Measurements from ENCODE around the gene YTHDC1. TPM values are rescaled to one million over a fixed set of nuclear protein-coding genes. Genes with fewer than 3 reads are reported as not detected.

YTHDC1 gene
- total RNA-seq, 4 donors from 2014 or later: 67.9 to 497 (median 78.3) TPM

GRCh38 chr4:68342134-68342533 is 7.8 kb downstream of the YTHDC1 start:
- H3K4me1 ChIP-seq: peaks cover 7 to 99% (median 7%) of the 10 kb centered on the region in 3 donors
- H3K4me3 ChIP-seq: no peak overlapping the region
- no peak for TF ChIP-seq CTCF (IDR thresholded peaks at IDR 0.05)
- no peak for TF ChIP-seq POLR2AphosphoS5 (IDR thresholded peaks at IDR 0.05)
- no peak for TF ChIP-seq EP300 (IDR thresholded peaks at IDR 0.05)
- TF ChIP-seq POLR2A (IDR thresholded peaks at IDR 0.05): no peak
- no peak overlapping the region for H3K27ac ChIP-seq
- ATAC-seq: peak; percentile 46
- H3K27me3 ChIP-seq: no peaks in the 10 kb centered on the region
- H3K36me3 ChIP-seq: peaks cover 0 to 6% of the 10 kb centered on the region in 2 donors
- 19 to 23% methylated on average over 5 of the region's 5 CpGs for WGBS, 2 donors (ENCODE audit: low coverage in 1 of 2)
- no peaks in the 10 kb centered on the region for H3K9me3 ChIP-seq

DNA sequence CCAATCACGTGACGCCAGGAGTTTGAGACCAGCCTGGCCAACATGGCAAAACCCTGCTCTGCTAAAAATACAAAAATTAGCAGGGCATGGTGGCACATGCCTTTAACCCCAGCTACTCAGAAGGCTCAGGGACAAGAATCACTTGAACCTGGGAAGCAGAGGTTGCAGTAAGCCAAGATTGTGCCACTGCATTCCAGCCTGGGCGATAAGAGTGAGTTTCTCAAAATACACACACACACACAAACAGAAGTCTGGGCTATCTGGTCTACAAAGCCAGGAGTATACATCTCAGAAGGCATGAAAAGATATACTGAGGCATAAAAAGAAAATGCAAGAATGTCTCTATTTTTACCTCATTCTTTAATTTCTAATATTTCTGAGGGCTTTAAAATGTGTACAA is 11.3 kb downstream of the YTHDC1 start:
- TF ChIP-seq POLR2AphosphoS5 (IDR thresholded peaks at IDR 0.05) (no peak), EP300 (IDR thresholded peaks at IDR 0.05) (no peak), POLR2A (IDR thresholded peaks at IDR 0.05) (no peak), CTCF (IDR thresholded peaks at IDR 0.05) (no peak)
- no peak overlapping the region for H3K4me3 ChIP-seq
- no peaks in the 10 kb centered on the region for H3K27me3 ChIP-seq
- WGBS, 2 donors (ENCODE audit: low coverage in 1 of 2): 40 to 74% methylated on average over 1 to 3 of the region's 3 CpGs
- no peaks in the 10 kb centered on the region for H3K9me3 ChIP-seq
- no peak overlapping the region for H3K27ac ChIP-seq
- H3K36me3 ChIP-seq: peaks cover 6 to 36% of the 10 kb centered on the region in 2 donors
- no peak for ATAC-seq
- H3K4me1 ChIP-seq: peaks cover 3 to 75% (median 7%) of the 10 kb centered on the region in 3 donors

GRCh38 chr4:68337522-68337921 is 12.4 kb downstream of the YTHDC1 start:
- H3K9me3 ChIP-seq: no peaks in the 10 kb centered on the region
- TF ChIP-seq POLR2AphosphoS5 (IDR thresholded peaks at IDR 0.05) (no peak), CTCF (IDR thresholded peaks at IDR 0.05) (no peak), POLR2A (IDR thresholded peaks at IDR 0.05) (no peak), EP300 (IDR thresholded peaks at IDR 0.05) (no peak)
- WGBS, 2 donors (ENCODE audit: low coverage in 1 of 2): 86% methylated on average over 7 of the region's 7 CpGs

GRCh38 chr4:68337004-68337403 is 12.9 kb downstream of the YTHDC1 start:
- no peak for ATAC-seq
- Histone ChIP-seq H3K36me3 (peaks cover 6 to 48% of the 10 kb centered on the region in 2 donors), H3K4me3 (no peak overlapping the region), H3K9me3 (no peaks in the 10 kb centered on the region), H3K27ac (no peak overlapping the region), H3K27me3 (no peaks in the 10 kb centered on the region), H3K4me1 (peaks cover 3 to 60% (median 4%) of the 10 kb centered on the region in 3 donors)
- TF ChIP-seq POLR2AphosphoS5 (IDR thresholded peaks at IDR 0.05) (no peak), EP300 (IDR thresholded peaks at IDR 0.05) (no peak), POLR2A (IDR thresholded peaks at IDR 0.05) (no peak), CTCF (IDR thresholded peaks at IDR 0.05) (no peak)
- 75 to 87% methylated on average over 1 of the region's 1 CpG for WGBS, 2 donors (ENCODE audit: low coverage in 1 of 2)

More at GRCh38 chr4:68337522-68337921, 12.4 kb downstream of the YTHDC1 start:
- no peak overlapping the region for H3K27ac ChIP-seq
- H3K4me3 ChIP-seq: no peak overlapping the region
- peaks cover 3 to 65% (median 4%) of the 10 kb centered on the region in 3 donors for H3K4me1 ChIP-seq
- H3K36me3 ChIP-seq: peaks cover 6 to 42% of the 10 kb centered on the region in 2 donors
- no peak for ATAC-seq
- no peaks in the 10 kb centered on the region for H3K27me3 ChIP-seq

DNA sequence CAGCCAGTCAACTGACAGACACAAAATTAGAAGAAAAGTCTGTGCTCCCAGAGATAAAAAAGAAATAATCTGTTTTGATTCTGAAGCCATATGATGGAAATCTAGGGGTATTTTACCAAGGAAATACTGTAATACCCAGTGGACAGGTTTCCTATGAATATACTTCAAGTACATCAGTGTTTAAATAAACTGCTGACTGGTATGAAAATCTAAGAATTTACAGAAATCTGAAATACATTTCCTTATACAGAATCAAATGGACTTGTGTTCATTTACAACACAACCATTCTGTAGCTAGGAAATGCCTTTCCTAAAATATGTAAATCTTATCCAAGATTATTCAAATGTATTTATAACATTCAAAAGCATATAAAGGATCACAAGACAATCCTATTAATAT is 13.4 kb downstream of the YTHDC1 start:
- no peak for TF ChIP-seq CTCF (IDR thresholded peaks at IDR 0.05)
- no peak for TF ChIP-seq EP300 (IDR thresholded peaks at IDR 0.05)
- TF ChIP-seq POLR2A (IDR thresholded peaks at IDR 0.05): no peak
- TF ChIP-seq POLR2AphosphoS5 (IDR thresholded peaks at IDR 0.05): no peak
- peaks cover 6 to 52% of the 10 kb centered on the region in 2 donors for H3K36me3 ChIP-seq
- no peak overlapping the region for H3K27ac ChIP-seq
- peaks cover 3 to 55% (median 4%) of the 10 kb centered on the region in 3 donors for H3K4me1 ChIP-seq
- no peak overlapping the region for H3K4me3 ChIP-seq
- ATAC-seq: no peak
- H3K9me3 ChIP-seq: no peaks in the 10 kb centered on the region
- no peaks in the 10 kb centered on the region for H3K27me3 ChIP-seq
